GM12878 (cell line): ENCODE data around the gene SLC15A4. TPM values are rescaled to one million over a fixed set of nuclear protein-coding genes. Genes with fewer than 3 reads are reported as not detected.
A peak's percentile ranks its signal among the peaks of the same experiment; 100 is the strongest.

Experiments used
- ASH2L ChIP-seq: fragments of 300-600, 200-600 bp; sonication (generic); IDR thresholded peaks from 2 replicates; pipeline ENCODE4 v1.6.1; 2017; ENCODE audit warnings: low read depth, mild to moderate bottlenecking, borderline replicate concordance
- BCL3 ChIP-seq: IDR thresholded peaks from 2 replicates; pipeline ENCODE4 v1.6.1; 2011; ENCODE audit warnings: borderline replicate concordance, low read depth, mild to moderate bottlenecking, moderate library complexity, low read length; ENCODE audit not compliant: insufficient read depth, poor library complexity, severe bottlenecking
- E2F8 ChIP-seq: fragments of 450-650 bp; IDR thresholded peaks from 2 replicates; pipeline ENCODE4 v1.6.1; 2018; ENCODE audit warnings: mild to moderate bottlenecking, low read depth, moderate library complexity; ENCODE audit not compliant: partially characterized antibody
- EZH2 ChIP-seq: IDR thresholded peaks from 2 replicates; pipeline ENCODE4 v1.6.1; 2012; ENCODE audit warnings: low read depth, mild to moderate bottlenecking, control low read depth, inconsistent platforms, low read length, borderline replicate concordance; ENCODE audit not compliant: control insufficient read depth
- HCFC1 ChIP-seq: fragments of 150-350 bp; IDR thresholded peaks from 2 replicates; pipeline ENCODE4 v1.6.1; 2014; ENCODE audit warnings: low read length
- LARP7 ChIP-seq: fragments of 450-650 bp; IDR thresholded peaks from 2 replicates; pipeline ENCODE4 v1.6.1; 2017; ENCODE audit warnings: mild to moderate bottlenecking
- MYB ChIP-seq: fragments of 150-350 bp; IDR thresholded peaks from 2 replicates; pipeline ENCODE4 v1.6.1; 2014; ENCODE audit warnings: mild to moderate bottlenecking, low read depth, low read length, borderline replicate concordance
- NFXL1 ChIP-seq: fragments of 450-650 bp; IDR thresholded peaks from 2 replicates; pipeline ENCODE4 v1.6.1; 2017; ENCODE audit warnings: antibody characterized with exemption, mild to moderate bottlenecking, borderline replicate concordance
- NFYB ChIP-seq: IDR thresholded peaks from 2 replicates; pipeline ENCODE4 v1.6.1; 2011; ENCODE audit warnings: low read depth, mild to moderate bottlenecking, low read length, improper control_type of control experiment, moderate library complexity; ENCODE audit not compliant: insufficient read depth
- NRF1 ChIP-seq: conservative IDR thresholded peaks from 2 replicates; pipeline ENCODE4 v1.6.1; 2011; ENCODE audit warnings: mild to moderate bottlenecking, low read depth, low read length, improper control_type of control experiment
- PRDM15 ChIP-seq: fragments of 450-650 bp; formaldehyde crosslinking; IDR thresholded peaks from 2 replicates; pipeline ENCODE4 v1.4.0; 2020; ENCODE audit warnings: mild to moderate bottlenecking, moderate library complexity
- RAD51 ChIP-seq: fragments of 450-650 bp; IDR thresholded peaks from 2 replicates; pipeline ENCODE4 v1.6.1; 2016; ENCODE audit warnings: moderate library complexity, mild to moderate bottlenecking, inconsistent platforms
- RCOR1 ChIP-seq: conservative IDR thresholded peaks from 2 replicates; pipeline ENCODE4 v1.6.1; 2012; ENCODE audit warnings: low read depth, low read length, improper control_type of control experiment
- REST ChIP-seq: IDR thresholded peaks from 2 replicates; pipeline ENCODE4 v1.6.1; 2012; ENCODE audit warnings: mild to moderate bottlenecking, low read depth, low read length
- SMC3 ChIP-seq: IDR thresholded peaks from 2 replicates; pipeline ENCODE4 v1.6.1; 2011; ENCODE audit warnings: low read length, improper control_type of control experiment, borderline replicate concordance
- SPI1 ChIP-seq: IDR thresholded peaks from 2 replicates; pipeline ENCODE4 v1.6.1; 2011; ENCODE audit warnings: low read depth, mild to moderate bottlenecking, low read length, moderate library complexity, borderline replicate concordance; ENCODE audit not compliant: insufficient read depth
- TARDBP ChIP-seq: IDR thresholded peaks from 2 replicates; pipeline ENCODE4 v1.6.1; 2016; ENCODE audit warnings: borderline replicate concordance
- USF2 ChIP-seq: IDR thresholded peaks from 2 replicates; pipeline ENCODE4 v1.6.1; 2011; ENCODE audit warnings: low read depth, low read length, improper control_type of control experiment, borderline replicate concordance
- polyA plus RNA-seq, 11 experiments: library from polyadenylated mRNA; depleted of rRNA in 4 of 11; unstranded in 6 of 11; stranded (reverse) in 5 of 11; fragments of >200 nt; fragmentation: Nextera tagmentation in 4 of 11; fragmentation: Illumina TruSeq in 1 of 11; extraction: Ambion mirVana in 4 of 11; extraction: Trizol in 1 of 11; gene quantifications; 1 replicate in 1 of 11; 2 replicates in 10 of 11; pipeline versions ENCODE4 v1.2.1 to v1.2.3, GENCODE V29; 2011 to 2016; ENCODE audit warnings: inconsistent platforms in 2 of 11, missing spikeins in 2 of 11, low read depth in 1 of 11
- total RNA-seq, 4 experiments: library from RNA; depleted of rRNA in 3 of 4; stranded (reverse); fragments of >200 nt in 3 of 4; fragmentation: Illumina TruSeq in 1 of 4; extraction: Trizol in 1 of 4; gene quantifications; 2 replicates each; pipeline versions ENCODE4 v1.2.1 to v1.2.3, GENCODE V29; 2013 to 2021

Gene SLC15A4
- total and polyA plus RNA-seq, 10 of the 15 experiments (the other 5 are each of a cell fraction or from before 2014, with no cell fraction given) = 12.7 to 257 (median 36.6) TPM

- no peak for TF ChIP-seq PRDM15 (CRISPR knock-in tag)
- TF ChIP-seq RCOR1 = no peak
- TF ChIP-seq TARDBP = no peak
- no peak for TF ChIP-seq ASH2L
- no peak for TF ChIP-seq NRF1
- no peak for TF ChIP-seq EZH2
- TF ChIP-seq LARP7 = no peak
- TF ChIP-seq BCL3 = peak; percentile 88
- TF ChIP-seq NFYB = no peak
- no peak for TF ChIP-seq SPI1
- TF ChIP-seq NFXL1 = no peak
- no peak; the same call in 1 of the 2 replicates for TF ChIP-seq SMC3
- no peak for TF ChIP-seq REST
- no peak for TF ChIP-seq MYB
- TF ChIP-seq RAD51 = no peak
- TF ChIP-seq E2F8 = no peak
- TF ChIP-seq USF2 = no peak
- TF ChIP-seq HCFC1 = 0 out of 2 replicates have a peak, but pooled peaks have one; percentile 12
These were observed 9.9 kb downstream of the SLC15A4 start (continued) for GRCh38 chr12:128813883-128814282.
